Skeletal muscle tissue (tissue), 4 donors: ENCODE results near the gene MAGEB3. TPM values are rescaled to one million over a fixed set of nuclear protein-coding genes. Genes with fewer than 3 reads are reported as not detected.

Experiments
- H3K27ac ChIP-seq: one replicate; pipeline ENCODE4 v1.7.0; 2013; ENCODE audit warnings: mild to moderate bottlenecking, low read depth, low read length, inconsistent platforms
- H3K27me3 ChIP-seq, 3 donors: one replicate each; pipeline ENCODE4 v1.7.0; 2013; ENCODE audit warnings: low read length in 3 of 3; ENCODE audit not compliant: control insufficient read depth in 3 of 3, insufficient read depth in 3 of 3
- H3K36me3 ChIP-seq, 3 donors: one replicate each; pipeline ENCODE4 v1.7.0; 2013; ENCODE audit warnings: low read length in 3 of 3; ENCODE audit not compliant: control insufficient read depth in 3 of 3, insufficient read depth in 3 of 3
- H3K4me1 ChIP-seq, 3 donors: one replicate each; pipeline ENCODE4 v1.7.0; 2013; ENCODE audit warnings: low read length in 3 of 3, mild to moderate bottlenecking in 3 of 3; ENCODE audit not compliant: control insufficient read depth in 3 of 3, insufficient read depth in 3 of 3
- H3K4me3 ChIP-seq, 3 donors: one replicate each; pipeline ENCODE4 v1.7.0; 2013; ENCODE audit warnings: low read length in 3 of 3
- H3K9ac ChIP-seq, 3 donors: one replicate each; pipeline ENCODE4 v1.7.0; 2013; ENCODE audit warnings: low read length in 3 of 3, mild to moderate bottlenecking in 3 of 3, moderate library complexity in 2 of 3, low read depth in 1 of 3
- H3K9me3 ChIP-seq, 3 donors: one replicate each; pipeline ENCODE4 v1.7.0; 2013; ENCODE audit warnings: low read length in 3 of 3; ENCODE audit not compliant: control insufficient read depth in 3 of 3
- total RNA-seq: library from RNA; depleted of rRNA; stranded (reverse); fragments of >200 nt; gene quantifications from one replicate; pipeline ENCODE4 v1.2.3, GENCODE V29; 2014
- donor health status: Osteomylitis.

MAGEB3 gene
- total RNA-seq, 1 donor from 2014 or later: not detected

DNA sequence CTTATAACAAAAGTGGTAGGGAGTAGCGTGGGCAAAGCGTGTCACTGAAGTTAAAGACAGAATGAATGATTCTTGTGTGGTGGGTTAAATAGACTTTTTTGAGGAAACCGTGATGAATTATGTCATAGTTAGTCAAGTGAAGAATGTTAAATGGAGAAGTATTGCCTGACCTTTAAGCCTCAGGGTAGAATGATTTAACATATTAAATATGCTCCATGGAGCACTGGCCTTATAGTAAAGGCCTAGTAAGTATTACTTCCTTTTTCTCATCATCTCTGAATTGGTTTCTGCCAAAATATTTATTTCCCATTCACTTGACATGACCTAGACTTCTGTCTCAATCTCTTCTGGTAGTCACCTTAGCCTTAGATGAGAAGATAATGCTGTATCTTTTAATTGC, 40.2 kb downstream of the MAGEB3 start:
- Histone ChIP-seq H3K9me3 (no peaks in the 10 kb centered on the region), H3K4me3 (no peak overlapping the region), H3K4me1 (no peaks in the 10 kb centered on the region), H3K36me3 (no peaks in the 10 kb centered on the region), H3K9ac (no peak overlapping the region), H3K27ac (no peak overlapping the region), H3K27me3 (no peaks in the 10 kb centered on the region)

DNA sequence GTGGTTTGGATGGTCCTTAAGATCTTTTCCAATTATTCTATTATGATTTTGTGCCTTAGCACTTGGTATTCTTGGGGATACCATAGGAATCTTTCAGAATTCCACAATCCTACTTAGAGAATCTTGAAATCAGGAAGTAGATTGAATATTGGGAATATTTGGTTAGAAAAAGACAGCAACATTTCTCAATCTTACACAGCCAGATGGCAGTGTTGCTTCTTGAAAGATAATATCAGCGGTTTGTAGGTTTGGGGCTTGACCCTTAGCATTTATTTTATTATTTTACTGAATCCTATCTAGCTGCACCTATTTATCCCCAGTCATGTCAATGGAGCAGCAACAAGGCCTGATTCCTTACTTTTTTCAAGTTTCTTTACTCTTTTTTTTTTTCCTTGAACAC, 45.0 kb downstream of the MAGEB3 start:
- H3K4me3 ChIP-seq: no peak overlapping the region
- H3K9me3 ChIP-seq: no peaks in the 10 kb centered on the region
- no peaks in the 10 kb centered on the region for H3K4me1 ChIP-seq
- H3K27me3 ChIP-seq: no peaks in the 10 kb centered on the region
- no peaks in the 10 kb centered on the region for H3K36me3 ChIP-seq
- H3K27ac ChIP-seq: no peak overlapping the region
- no peak overlapping the region for H3K9ac ChIP-seq

DNA sequence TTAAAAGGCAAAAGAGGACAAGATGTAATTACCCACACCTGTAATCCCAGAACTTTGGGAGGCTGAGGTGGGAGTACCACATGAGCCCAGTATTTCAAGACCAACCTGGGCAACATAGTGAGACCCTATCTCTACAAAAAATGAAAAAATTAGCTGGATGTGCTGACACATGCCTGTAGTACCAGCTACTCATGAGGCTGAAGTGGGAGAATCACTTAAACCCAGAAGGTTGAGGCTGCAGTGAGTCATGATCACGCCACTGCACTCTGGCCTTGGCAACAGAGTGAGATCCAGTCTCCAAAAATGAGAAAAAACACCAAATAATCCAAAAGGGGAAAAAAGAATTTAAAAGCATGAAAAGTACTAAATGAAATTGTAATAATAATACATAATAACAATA, 47.9 kb downstream of the MAGEB3 start:
- H3K27me3 ChIP-seq: no peaks in the 10 kb centered on the region

DNA sequence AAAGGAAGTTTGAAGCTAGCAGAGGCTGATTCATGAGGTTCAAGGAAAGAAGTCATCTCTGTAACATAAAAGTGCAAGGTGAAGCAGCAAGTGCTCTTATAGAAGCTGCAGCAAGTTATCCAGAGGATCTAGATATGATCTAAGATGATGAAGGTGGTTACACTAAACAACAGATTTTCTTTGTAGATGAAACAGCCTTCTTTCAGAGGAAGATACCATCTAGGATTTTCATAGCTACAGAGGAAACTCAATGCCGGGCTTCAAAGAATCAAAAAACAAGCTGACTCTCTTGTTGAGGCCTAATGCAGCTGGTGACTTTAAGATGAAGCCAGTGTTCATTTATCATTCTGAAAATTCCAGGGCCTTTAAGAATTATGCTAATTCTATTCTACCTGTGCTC, 50.0 kb downstream of the MAGEB3 start:
- H3K9ac ChIP-seq: no peak overlapping the region
- no peaks in the 10 kb centered on the region for H3K9me3 ChIP-seq
- no peaks in the 10 kb centered on the region for H3K27me3 ChIP-seq
- H3K36me3 ChIP-seq: no peaks in the 10 kb centered on the region
- H3K4me1 ChIP-seq: no peaks in the 10 kb centered on the region
- no peak overlapping the region for H3K27ac ChIP-seq
- H3K4me3 ChIP-seq: no peak overlapping the region

More for the DNA sequence above, 47.9 kb downstream of the MAGEB3 start:
- Histone ChIP-seq H3K4me1 (no peaks in the 10 kb centered on the region), H3K27ac (no peak overlapping the region), H3K4me3 (no peak overlapping the region), H3K9me3 (no peaks in the 10 kb centered on the region), H3K9ac (no peak overlapping the region), H3K36me3 (no peaks in the 10 kb centered on the region)

DNA sequence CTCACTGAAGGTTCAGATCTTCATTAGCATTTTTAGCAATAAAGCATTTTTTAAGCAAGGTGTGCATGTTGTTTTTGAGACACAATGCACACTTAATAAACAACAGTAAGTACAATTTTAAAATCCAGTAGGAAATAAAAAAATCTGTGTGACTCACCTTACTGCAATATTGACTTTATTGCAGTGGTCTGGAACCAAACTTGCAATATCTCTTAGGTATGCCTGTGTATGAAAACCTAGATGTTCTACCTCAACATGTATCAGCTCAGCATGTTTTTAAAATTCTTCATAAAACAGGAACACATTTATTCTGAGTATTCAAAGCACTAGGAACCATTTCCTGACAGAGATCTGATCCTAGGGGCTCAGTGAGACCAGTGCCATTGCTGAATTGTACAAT, 52.1 kb downstream of the MAGEB3 start:
- Histone ChIP-seq H3K36me3 (no peaks in the 10 kb centered on the region), H3K4me3 (no peak overlapping the region), H3K4me1 (no peaks in the 10 kb centered on the region), H3K27me3 (no peaks in the 10 kb centered on the region), H3K9ac (no peak overlapping the region), H3K27ac (no peak overlapping the region), H3K9me3 (no peaks in the 10 kb centered on the region)

DNA sequence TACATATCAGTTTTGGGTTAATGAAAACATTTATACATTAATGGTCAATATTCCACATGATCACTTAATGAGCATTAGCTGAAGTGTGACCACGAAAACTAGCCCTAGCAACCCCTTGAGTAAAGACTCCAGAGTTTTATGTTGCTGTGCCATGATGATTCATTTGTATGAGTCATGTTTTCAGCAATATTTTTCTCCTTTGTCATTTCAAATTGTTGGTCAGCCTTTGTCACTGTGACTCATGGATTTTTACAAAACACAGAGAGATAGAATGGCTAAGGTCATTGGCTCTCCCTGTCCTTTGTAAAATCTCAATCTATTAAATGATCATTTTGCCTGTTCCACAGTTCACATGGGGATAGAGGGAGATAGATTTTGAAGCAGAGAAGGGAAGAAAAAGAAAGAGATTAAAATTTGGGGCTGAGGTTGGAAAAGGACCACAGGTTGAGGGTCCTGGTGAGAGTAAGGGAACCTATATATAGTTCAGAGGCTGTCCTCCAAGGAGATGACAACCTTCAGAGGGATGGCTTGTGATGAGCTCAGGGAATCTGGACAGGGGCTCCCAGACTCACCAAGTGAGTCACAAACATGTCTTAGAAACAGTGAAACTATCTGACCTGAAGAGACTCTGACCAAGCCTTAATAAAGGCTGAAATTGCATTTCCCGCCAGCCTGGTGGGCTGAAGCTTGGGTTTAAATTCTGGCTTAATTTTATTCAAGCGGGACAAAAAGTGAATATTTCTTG, 53.2 kb downstream of the MAGEB3 start:
- Histone ChIP-seq H3K9me3 (no peaks in the 10 kb centered on the region), H3K4me3 (no peak overlapping the region), H3K27ac (no peak overlapping the region), H3K36me3 (no peaks in the 10 kb centered on the region), H3K9ac (no peak overlapping the region), H3K27me3 (no peaks in the 10 kb centered on the region), H3K4me1 (no peaks in the 10 kb centered on the region)

Other genes starting within 250 kb of the MAGEB3 start
- gene MAGEB2, start 15.1 kb upstream of the MAGEB3 start, total RNA-seq: not detected
- gene MAGEB4, start 11.3 kb downstream of the MAGEB3 start, total RNA-seq: not detected
- not detected for gene MAGEB1, start 16.5 kb downstream of the MAGEB3 start, total RNA-seq
- gene NR0B1, start 78.7 kb downstream of the MAGEB3 start, total RNA-seq: under 0.01 TPM